Pancreas (tissue), 10 donors: ENCODE measurements around the gene SPOCK1. TPM values are rescaled to one million over a fixed set of nuclear protein-coding genes. Genes with fewer than 3 reads are reported as not detected.

Experiments
- ATAC-seq, 4 donors: fragments of 200-7000 bp; cut with Tn5 transposase; one replicate each; pipeline versions ENCODE4 v1.8.0 to v1.9.1; 2020; ENCODE audit warnings: mild to moderate bottlenecking in 4 of 4, moderate library complexity in 4 of 4
- DNase-seq, 6 donors: peaks; one replicate each; pipeline ENCODE4 v3.0.0-alpha.2; 2020
- FAIRE-seq: peaks from 2 replicates; lab custom pipeline; 2012; peaks lifted over from hg19 to GRCh38; lab: Jason Lieb, UNC
- H3K27ac ChIP-seq, 4 donors: fragments of 200-600 bp; sonication (generic); 1 replicate in 3 of 4; 2 replicates in 1 of 4; pipeline versions ENCODE4 v1.5.0 to v1.8.0; 2020
- H3K27me3 ChIP-seq, 4 donors: fragments of 200-600 bp; one replicate each; pipeline ENCODE4 v1.8.0; 2021
- H3K36me3 ChIP-seq, 3 donors: fragments of 200-600 bp; sonication (generic) in 1 of 3; one replicate each; pipeline versions ENCODE4 v1.5.0 to v1.8.0; 2020 to 2021
- H3K4me1 ChIP-seq, 3 donors: fragments of 200-600 bp; one replicate each; pipeline ENCODE4 v1.8.0; 2021
- H3K4me3 ChIP-seq, 4 donors: fragments of 200-600 bp; sonication (generic) in 2 of 4; one replicate each; pipeline versions ENCODE4 v1.5.0 to v1.8.0; 2020 to 2021
- H3K9me3 ChIP-seq, 4 donors: fragments of 200-600 bp; one replicate each; pipeline ENCODE4 v1.8.0; 2021
- CTCF ChIP-seq, 4 donors: fragments of 200-600 bp; sonication (generic) in 3 of 4; IDR thresholded peaks; one replicate each; pipeline versions ENCODE4 v1.5.0 to v1.8.0; 2021; ENCODE audit warnings: antibody characterized with exemption in 4 of 4
- WGBS, 2 donors: extraction: QIAGEN DNeasy Blood & Tissue Kit; methylation state at CpG; one replicate each; pipeline ENCODE4 v1.1.7; 2013; 5-methylcytosine and 5-hydroxymethylcytosine counted together
- intact Hi-C, 3 donors: fragments of 100-400 bp; cut with DNase I; formaldehyde crosslinking; loops; one replicate each; pipeline versions ENCODE4 v1.11.1 to v1.14.2; 2022
- polyA plus RNA-seq, 2 donors: library from polyadenylated mRNA; stranded (reverse); fragments of 200-250 nt; gene quantifications; one replicate each; pipeline ENCODE4 v1.2.3, GENCODE V29; 2013
- total RNA-seq, 6 donors: library from RNA; stranded (reverse); fragmentation: NEBNext Ultra II Directional in 4 of 6; extraction: Animal tissue kit (Norgen Biotek cat#: 25700) in 4 of 6; gene quantifications; one replicate each; pipeline versions ENCODE4 v1.2.1 to v1.2.4, GENCODE V29; 2021 to 2023
- donor health status: healthy with polysubstance abuse.
- donor health status: DM: no; HTN: no; CAD: no; lungs with moderate emphysema.
- donor health status: DM: no; HTN: no; CAD: no.
- donor health status: control.
- donor health status: control.
- donor health status: Bipolar disorder and iron deficiency.
- donor health status: DM: yes; HTN: yes; CAD: no.
- donor health status: DM: no; HTN: no; CAD: no.
- donor health status: DM: no; HTN: no; CAD: no.
- donor health status: DM: yes; HTN: yes; CAD: no.

SPOCK1 gene
- total and polyA plus RNA-seq, 8 donors: 1.7 to 16.5 (median 5.3) TPM

GRCh38 chr5:137318027-137318426 is 181.1 kb downstream of the SPOCK1 start:
- Histone ChIP-seq H3K27ac (no peak overlapping the region), H3K4me1 (peaks cover 11 to 18% (median 15%) of the 10 kb centered on the region in 3 donors), H3K27me3 (no peaks in the 10 kb centered on the region), H3K4me3 (no peak overlapping the region), H3K9me3 (no peaks in the 10 kb centered on the region), H3K36me3 (no peaks in the 10 kb centered on the region)
- intact Hi-C loops: loop anchor here in 1 of 3 donors (10.0 kb wide), 1 partner anchor 187 kb away; no protein-coding TSS in a partner anchor
- ATAC-seq (no peak), FAIRE-seq (no peak), DNase-seq (no peak)
- 89 to 90% methylated on average over 6 of the region's 6 CpGs for WGBS, 2 donors
- TF ChIP-seq CTCF (IDR thresholded peaks at IDR 0.05): no peak

- Histone ChIP-seq H3K4me3 (no peak overlapping the region), H3K4me1 (peaks cover 11 to 18% (median 15%) of the 10 kb centered on the region in 3 donors), H3K27me3 (no peaks in the 10 kb centered on the region), H3K9me3 (no peaks in the 10 kb centered on the region), H3K27ac (no peak overlapping the region), H3K36me3 (no peaks in the 10 kb centered on the region)
- FAIRE-seq: no peak
- no peak for TF ChIP-seq CTCF (IDR thresholded peaks at IDR 0.05)
- WGBS, 2 donors: 10 to 14% methylated on average over 1 of the region's 1 CpG
- ATAC-seq: peak; percentile 57 to 86 (median 76)
- peak in 2 of 6 donors; percentile 34 for DNase-seq
- intact Hi-C loops: loop anchor here in 1 of 3 donors (10.0 kb wide), 1 partner anchor 188 kb away; no protein-coding TSS in a partner anchor
Observed at GRCh38 chr5:137316346-137316736, 182.8 kb downstream of the SPOCK1 start.

- ATAC-seq (peak; percentile 49 to 70 (median 56)), FAIRE-seq (no peak), DNase-seq (no peak)
- H3K27me3 ChIP-seq: no peaks in the 10 kb centered on the region
- H3K9me3 ChIP-seq: no peaks in the 10 kb centered on the region
- H3K27ac ChIP-seq: no peak overlapping the region
- peaks cover 11 to 18% (median 15%) of the 10 kb centered on the region in 3 donors for H3K4me1 ChIP-seq
- H3K36me3 ChIP-seq: no peaks in the 10 kb centered on the region
- no peak for TF ChIP-seq CTCF (IDR thresholded peaks at IDR 0.05)
- intact Hi-C loops: loop anchor here in 1 of 3 donors (10.0 kb wide), 1 partner anchor 189 kb away; no protein-coding TSS in a partner anchor
- WGBS, 2 donors: 45 to 54% methylated on average over 8 of the region's 8 CpGs
- no peak overlapping the region for H3K4me3 ChIP-seq
Observed at GRCh38 chr5:137315534-137316345, 183.4 kb downstream of the SPOCK1 start.

- FAIRE-seq: no peak
- H3K4me3 ChIP-seq: no peak overlapping the region
- no peak for TF ChIP-seq CTCF (IDR thresholded peaks at IDR 0.05)
- DNase-seq: no peak
- no peaks in the 10 kb centered on the region for H3K27me3 ChIP-seq
- no peaks in the 10 kb centered on the region for H3K9me3 ChIP-seq
- H3K27ac ChIP-seq: no peak overlapping the region
- WGBS, 2 donors: 91 to 96% methylated on average over 2 of the region's 2 CpGs
- peaks cover 11 to 18% (median 15%) of the 10 kb centered on the region in 3 donors for H3K4me1 ChIP-seq
- intact Hi-C loops: loop anchor here in 1 of 3 donors (10.0 kb wide), 1 partner anchor 190 kb away; no protein-coding TSS in a partner anchor
- no peak for ATAC-seq
- no peaks in the 10 kb centered on the region for H3K36me3 ChIP-seq
Observed at GRCh38 chr5:137315109-137315508, 184.0 kb downstream of the SPOCK1 start.
